Fibroblast of skin of right quadriceps (primary cell): ENCODE results near the gene SIPA1L3.
A peak's percentile ranks its signal among the peaks of the same experiment; 100 is the strongest.

Experiments used
- DNase-seq: peaks from one replicate; pipeline ENCODE4 v3.0.0-alpha.2; 2013

The SIPA1L3 gene

GRCh38 chr19:37977992-37978391 lies 71.0 kb downstream of the SIPA1L3 start:
- peak; percentile 76 for DNase-seq

DNA sequence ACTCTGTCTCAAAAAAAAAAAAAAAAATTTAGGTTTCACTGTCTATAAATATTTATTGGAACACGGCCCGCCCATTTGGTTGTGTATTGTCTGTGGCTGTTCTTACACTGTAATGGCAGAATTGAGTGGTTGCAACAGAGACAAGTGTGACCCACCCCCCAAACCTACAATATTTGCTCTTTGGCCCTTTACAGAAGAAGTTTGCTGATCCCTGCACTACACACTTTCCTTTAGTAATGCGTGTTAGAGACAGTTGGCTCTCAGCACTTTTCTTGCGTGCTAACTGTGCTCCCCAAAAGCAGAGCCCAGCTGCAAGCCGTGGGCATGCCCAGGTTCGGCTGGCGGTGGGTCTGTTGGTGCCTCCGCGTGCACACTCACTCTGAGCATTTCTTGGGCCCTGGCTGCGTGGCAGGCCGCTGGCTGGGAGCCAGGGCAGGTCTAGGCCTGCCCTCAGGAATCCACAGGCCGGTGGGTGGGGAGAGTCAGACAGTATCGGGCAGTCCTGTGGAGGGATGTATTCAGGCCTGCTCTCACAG lies 72.6 kb downstream of the SIPA1L3 start:
- DNase-seq: no peak

GRCh38 chr19:37980419-37981170 lies 73.6 kb downstream of the SIPA1L3 start:
- no peak for DNase-seq

DNA sequence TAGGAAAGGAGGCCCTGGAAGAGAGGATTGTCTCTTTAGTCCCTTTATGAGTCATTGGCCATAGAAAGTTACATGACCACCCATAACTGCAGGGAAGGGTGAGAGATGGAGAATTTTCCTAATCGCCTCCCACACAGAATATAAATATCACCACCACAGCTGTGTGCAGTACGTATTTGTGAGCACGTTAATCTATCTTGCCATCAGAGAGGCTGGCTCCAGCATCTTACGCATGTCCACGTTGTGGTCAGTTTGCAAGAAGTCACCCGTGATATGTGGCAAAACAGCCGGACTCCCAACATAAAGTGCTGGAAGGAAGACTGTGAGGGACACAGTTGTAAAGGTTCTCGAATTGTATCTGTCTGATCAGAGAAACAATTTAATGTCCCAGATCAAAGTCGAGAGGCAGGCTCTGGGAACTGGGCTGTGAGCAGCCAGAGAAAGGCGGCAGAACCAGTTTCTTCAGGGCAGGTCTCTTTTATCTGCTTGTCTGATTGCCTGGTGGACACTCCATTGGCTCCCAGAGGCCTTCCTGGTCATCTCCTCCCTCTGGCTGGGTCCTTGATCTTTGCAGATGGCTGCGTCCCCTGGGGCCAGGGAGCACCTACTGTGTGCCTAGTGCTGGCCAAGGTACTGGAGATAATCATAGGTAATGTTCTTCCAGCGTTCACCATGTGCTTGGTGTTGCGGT lies 74.9 kb downstream of the SIPA1L3 start:
- DNase-seq: no peak

DNA sequence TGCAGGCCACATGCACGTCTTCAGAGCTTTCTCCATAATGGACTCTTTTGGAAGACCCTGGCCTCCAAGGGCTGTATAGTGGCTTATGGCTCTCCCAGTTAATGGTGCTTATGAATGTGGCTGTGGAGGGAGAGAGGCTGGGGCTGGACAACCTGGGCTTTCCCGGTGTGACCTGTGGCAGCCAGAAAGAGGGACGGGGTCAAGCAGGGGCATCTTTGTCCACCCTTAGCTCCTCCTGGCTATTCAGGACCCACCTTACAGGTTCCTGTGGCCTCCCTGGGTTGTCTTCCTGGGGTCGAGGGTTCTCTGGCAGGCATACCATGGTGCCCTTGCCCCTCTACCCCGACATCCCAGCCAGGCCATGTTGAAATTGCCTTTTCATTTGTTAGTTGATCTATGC lies 75.6 kb downstream of the SIPA1L3 start:
- no peak for DNase-seq

DNA sequence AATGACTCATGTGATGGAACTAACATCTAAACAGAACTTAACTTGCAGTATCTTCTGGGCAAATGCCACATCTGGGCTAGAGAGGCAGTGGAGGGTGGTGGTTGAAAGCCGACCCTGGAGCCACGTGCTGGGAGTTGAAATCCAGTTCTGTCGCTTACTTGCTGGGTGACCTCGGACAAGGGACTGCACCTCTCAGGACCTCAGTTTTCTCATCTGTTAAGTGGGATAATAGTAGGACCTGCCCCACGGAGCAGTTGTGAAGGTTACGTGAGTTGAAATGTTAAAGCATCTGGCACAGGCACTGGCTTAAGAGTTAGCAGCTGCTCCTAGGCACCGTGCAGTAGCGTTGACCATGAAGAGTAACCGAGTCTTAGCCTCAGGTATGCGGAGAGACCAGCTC lies 76.1 kb downstream of the SIPA1L3 start:
- DNase-seq: no peak

DNA sequence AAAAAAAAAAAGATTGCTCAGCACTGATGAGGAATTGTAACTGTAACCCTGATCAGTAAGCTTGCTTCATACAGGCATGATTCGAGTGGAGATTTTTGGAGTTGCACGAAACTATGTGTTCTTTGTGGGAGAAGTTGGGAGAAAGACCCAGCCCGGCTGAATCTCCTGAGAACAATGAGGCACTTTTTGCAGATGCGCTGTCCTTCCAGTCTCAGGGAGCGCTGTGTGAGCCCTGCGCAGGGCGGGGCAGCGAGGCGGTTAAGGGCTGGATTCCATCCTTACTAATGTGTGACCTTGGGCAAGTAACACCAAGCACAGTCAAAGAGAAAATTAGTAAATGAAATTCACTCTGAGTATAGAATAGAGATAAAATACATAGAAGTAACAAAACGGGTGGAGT lies 76.9 kb downstream of the SIPA1L3 start:
- no peak for DNase-seq

DNA sequence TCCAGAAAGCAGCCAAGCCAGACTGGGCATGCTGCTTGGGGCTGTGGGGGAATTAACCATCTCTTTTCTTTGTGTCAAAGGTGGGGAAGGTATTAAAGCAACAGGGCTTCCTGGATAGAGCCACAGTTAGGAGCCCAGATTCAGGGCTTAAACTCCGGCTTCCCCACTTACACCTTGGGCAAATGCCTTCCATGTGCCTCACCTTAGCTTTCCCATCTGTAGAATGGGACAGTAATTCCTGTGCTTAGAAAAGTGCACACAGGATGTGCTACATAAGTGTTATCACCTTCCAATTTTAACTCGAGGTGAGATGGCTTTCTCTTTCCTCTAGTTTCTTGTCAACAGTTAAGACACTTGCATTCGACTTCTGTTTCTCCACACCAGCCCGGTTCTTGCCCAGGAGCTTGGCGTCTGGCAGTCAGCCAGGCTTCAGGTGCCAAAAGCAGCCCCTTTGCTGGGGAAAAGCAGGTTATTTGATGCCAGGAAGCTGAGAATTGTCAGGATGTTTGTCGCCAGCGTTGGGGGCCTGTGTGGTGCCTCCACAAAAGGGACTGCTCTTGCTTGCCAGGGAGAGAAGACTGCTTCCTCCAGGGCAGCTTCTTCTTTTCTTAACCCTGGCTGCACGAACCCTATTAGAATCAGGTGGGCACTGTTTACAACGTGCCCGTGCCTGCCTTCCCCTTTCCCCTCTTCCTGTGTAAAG lies 79.2 kb downstream of the SIPA1L3 start:
- DNase-seq: no peak

- no peak for DNase-seq
Measured at GRCh38 chr19:37987356-37988332, 80.6 kb downstream of the SIPA1L3 start.

- peak; percentile 16 for DNase-seq
Measured at GRCh38 chr19:37988758-37989635, 82.0 kb downstream of the SIPA1L3 start.

GRCh38 chr19:37989855-37990254 lies 82.8 kb downstream of the SIPA1L3 start:
- DNase-seq: no peak

GRCh38 chr19:37990362-37990761 lies 83.4 kb downstream of the SIPA1L3 start:
- no peak for DNase-seq

DNA sequence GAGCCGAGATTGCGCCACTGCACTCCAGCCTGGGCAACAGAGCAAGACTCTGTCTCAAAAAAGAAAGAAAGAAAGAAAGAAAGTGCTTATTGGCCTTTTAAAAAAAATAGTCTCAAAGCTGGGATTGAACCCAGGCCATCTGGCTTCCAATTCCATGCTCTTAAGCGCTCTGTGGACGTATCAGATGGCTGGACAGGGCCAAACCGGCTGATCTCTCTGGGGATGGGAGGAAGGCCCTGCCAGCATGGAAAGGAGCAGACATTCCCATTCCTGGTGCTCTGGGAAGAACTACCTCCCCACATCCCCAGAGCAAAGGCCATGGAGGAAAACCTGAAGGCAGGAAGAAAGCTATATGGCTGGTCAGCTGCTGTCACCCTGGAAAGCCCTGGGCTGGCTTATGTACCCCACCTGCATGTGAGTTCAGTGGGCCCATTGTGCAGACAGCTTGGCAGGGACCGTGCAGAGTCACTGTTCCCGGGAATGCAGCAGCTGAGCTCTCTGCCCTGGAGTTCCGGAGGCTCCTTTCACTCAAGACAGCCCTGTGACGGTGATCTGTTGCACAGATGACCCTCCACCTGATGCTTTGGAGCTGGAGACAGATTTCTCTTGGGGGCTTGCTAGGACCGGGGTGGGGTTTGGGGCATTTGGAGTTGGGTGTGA lies 84.3 kb downstream of the SIPA1L3 start:
- DNase-seq: no peak

- DNase-seq: no peak
Measured at GRCh38 chr19:37991841-37992248, 84.8 kb downstream of the SIPA1L3 start.

GRCh38 chr19:37992761-37993160 lies 85.8 kb downstream of the SIPA1L3 start:
- no peak for DNase-seq

DNA sequence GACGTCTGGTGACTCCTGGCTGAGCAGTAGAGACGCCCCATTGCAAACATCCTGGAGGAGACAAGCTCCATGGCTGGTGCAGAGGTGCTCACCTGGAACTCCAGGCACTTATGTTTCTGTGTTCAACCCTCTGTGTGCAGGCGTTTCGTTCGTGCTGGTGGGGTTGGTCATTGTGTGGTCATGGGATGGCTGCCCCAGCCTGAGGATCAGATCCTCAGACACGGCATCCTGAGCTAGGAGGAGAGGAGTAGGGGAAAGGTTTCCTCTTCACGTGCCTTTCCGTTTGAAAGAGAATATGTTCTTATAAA lies 87.8 kb downstream of the SIPA1L3 start:
- no peak for DNase-seq

DNA sequence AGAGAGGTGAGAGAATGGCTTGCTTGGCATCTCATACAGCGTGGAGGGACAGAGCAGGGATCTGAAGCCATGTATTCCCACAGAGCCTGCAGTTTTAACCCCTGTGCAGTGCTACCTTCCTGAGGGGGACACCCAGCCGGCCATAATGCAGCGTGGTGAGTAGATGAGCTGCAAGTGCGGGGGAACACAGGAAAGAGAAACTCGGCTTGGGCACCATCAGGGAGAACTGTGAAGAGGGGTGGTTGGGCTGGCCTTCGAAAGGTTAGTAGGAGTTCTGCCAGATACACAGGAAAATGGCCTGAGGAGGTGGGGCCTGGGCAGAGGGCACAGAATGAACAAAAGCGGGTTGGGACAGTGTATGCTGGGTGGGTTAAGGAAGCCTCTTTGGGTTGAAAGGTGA lies 88.3 kb downstream of the SIPA1L3 start:
- DNase-seq: no peak

- peak; percentile 93 for DNase-seq
Measured at GRCh38 chr19:37997911-37998344, 90.9 kb downstream of the SIPA1L3 start.

- no peak for DNase-seq
Measured at GRCh38 chr19:37998801-37999308, 91.8 kb downstream of the SIPA1L3 start.

DNA sequence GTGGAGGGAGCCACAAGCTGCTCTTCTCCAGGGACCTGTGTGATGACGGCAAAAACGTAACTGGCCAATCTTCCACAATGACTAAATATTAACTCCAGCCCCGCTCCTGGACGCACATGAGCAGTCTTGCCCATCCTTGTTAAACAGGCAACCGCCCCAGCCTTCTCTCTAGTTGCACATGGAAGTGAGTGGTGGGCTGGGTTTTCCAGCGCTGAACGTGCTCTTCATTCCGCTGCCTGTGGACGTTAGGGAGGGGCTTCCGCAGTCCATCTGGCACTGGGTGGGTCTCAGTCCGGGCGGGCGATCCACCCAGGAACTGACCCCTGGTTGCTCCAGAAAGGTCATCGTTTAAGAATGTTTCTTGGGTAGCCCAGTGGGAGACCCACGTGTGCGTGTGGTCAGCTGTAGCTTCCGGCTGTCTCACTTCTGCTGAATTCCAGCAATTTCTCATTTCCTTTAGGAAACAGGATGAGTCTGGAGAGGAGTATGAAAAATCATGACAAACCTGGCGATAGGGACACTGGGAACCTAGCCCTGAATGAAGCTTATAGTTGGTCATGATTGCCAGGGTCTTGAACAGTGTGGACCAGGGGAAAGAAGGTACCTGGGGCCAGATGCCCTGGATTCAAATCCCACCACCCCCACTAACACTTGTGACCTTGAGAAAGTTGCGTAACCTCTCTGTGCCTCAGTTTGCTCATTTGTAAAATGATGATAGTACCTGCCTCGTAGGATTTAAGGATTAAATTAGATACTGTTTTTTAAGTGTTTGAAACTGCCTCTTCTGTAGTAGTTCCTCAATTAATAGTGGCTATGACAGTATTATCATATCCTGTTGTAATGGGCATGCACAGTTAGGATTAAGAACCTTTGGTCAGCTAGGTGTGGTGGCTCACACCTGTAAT lies 92.6 kb downstream of the SIPA1L3 start:
- DNase-seq: peak; percentile 93
